Neural cell (in vitro differentiated cells): Measurements from ENCODE around the gene LDLRAD4. TPM values are rescaled to one million over a fixed set of nuclear protein-coding genes. Genes with fewer than 3 reads are reported as not detected.

Experiments
- H2AFZ ChIP-seq: fragments of 200-600, 300-800 bp; sonication (generic), shearing (Covaris generic); 2 replicates; pipeline ENCODE4 v1.6.0; 2014; ENCODE audit warnings: low read depth, mild to moderate bottlenecking, antibody characterized with exemption, low read length, moderate library complexity
- H3F3A ChIP-seq: fragments of 200-600 bp; shearing (Covaris generic); 2 replicates; pipeline ENCODE4 v1.6.1; 2016; ENCODE audit warnings: mild to moderate bottlenecking, moderate library complexity, mixed read lengths, antibody characterized with exemption, low read length; ENCODE audit not compliant: insufficient read depth, poor library complexity, severe bottlenecking
- H3K27ac ChIP-seq: fragments of 200-600, 300-800 bp; sonication (generic), shearing (Covaris generic); 2 replicates; pipeline ENCODE4 v1.5.1; 2014; ENCODE audit warnings: mild to moderate bottlenecking, low read length, moderate library complexity
- H3K27me3 ChIP-seq: fragments of 300-800, 200-600 bp; sonication (generic), shearing (Covaris generic); 2 replicates; pipeline ENCODE4 v1.6.0; 2014; ENCODE audit warnings: mild to moderate bottlenecking, low read depth, low read length, moderate library complexity; ENCODE audit not compliant: insufficient read depth
- H3K36me3 ChIP-seq: fragments of 300-800, 200-600 bp; sonication (generic), shearing (Covaris generic); 2 replicates; pipeline ENCODE4 v1.5.1; 2014; ENCODE audit warnings: mild to moderate bottlenecking, antibody characterized with exemption, low read length, moderate library complexity; ENCODE audit not compliant: insufficient read depth
- H3K4me2 ChIP-seq: fragments of 300-800, 200-600 bp; sonication (generic), shearing (Covaris generic); 2 replicates; pipeline ENCODE4 v1.6.0; 2014; ENCODE audit warnings: mild to moderate bottlenecking, low read length
- H3K4me3 ChIP-seq: fragments of 300-800, 200-600 bp; sonication (generic), shearing (Covaris generic); 2 replicates; pipeline ENCODE4 v1.5.1; 2014; ENCODE audit warnings: mild to moderate bottlenecking, low read length, moderate library complexity
- H3K79me2 ChIP-seq: fragments of 200-600 bp; shearing (Covaris generic); replicated peaks from 2 replicates; pipeline ENCODE4 v1.6.0; 2014; ENCODE audit warnings: mild to moderate bottlenecking, low read length, moderate library complexity; ENCODE audit not compliant: insufficient read depth
- H3K9ac ChIP-seq: fragments of 300-800, 200-600 bp; sonication (generic), shearing (Covaris generic); 2 replicates; pipeline ENCODE4 v1.6.1; 2016; ENCODE audit warnings: mild to moderate bottlenecking, low read length, mixed read lengths
- H3K9me2 ChIP-seq: fragments of 200-600 bp; shearing (Covaris generic); 2 replicates; pipeline ENCODE4 v1.6.1; 2016; ENCODE audit warnings: mild to moderate bottlenecking, low read length, mixed read lengths; ENCODE audit not compliant: insufficient read depth
- H3K9me3 ChIP-seq: fragments of 200-600, 300-800 bp; sonication (generic), shearing (Covaris generic); 2 replicates; pipeline ENCODE4 v1.6.1; 2016; ENCODE audit warnings: mild to moderate bottlenecking, mixed run types, low read length, moderate library complexity, mixed read lengths
- H4K20me1 ChIP-seq: fragments of 200-600 bp; shearing (Covaris generic); 2 replicates; pipeline ENCODE4 v1.6.1; 2016; ENCODE audit warnings: mild to moderate bottlenecking, mixed run types; ENCODE audit not compliant: insufficient read depth
- CTCF ChIP-seq: fragments of 450-650 bp; IDR thresholded peaks from 2 replicates; pipeline ENCODE4 v1.5.1; 2014; ENCODE audit warnings: antibody characterized with exemption, mild to moderate bottlenecking, moderate library complexity; ENCODE audit not compliant: poor library complexity, severe bottlenecking
- EP300 ChIP-seq: fragments of 450-650 bp; conservative IDR thresholded peaks from 2 replicates; pipeline ENCODE4 v1.6.1; 2014; ENCODE audit warnings: antibody characterized with exemption, mild to moderate bottlenecking, moderate library complexity; ENCODE audit not compliant: poor library complexity, severe bottlenecking
- MXI1 ChIP-seq: fragments of 450-650 bp; conservative IDR thresholded peaks from 2 replicates; pipeline ENCODE4 v1.6.1; 2014; ENCODE audit warnings: antibody characterized with exemption, mild to moderate bottlenecking; ENCODE audit not compliant: poor library complexity, severe bottlenecking
- REST ChIP-seq: IDR thresholded peaks from 2 replicates; pipeline ENCODE4 v1.6.1; 2012; ENCODE audit warnings: borderline replicate concordance
- SMC3 ChIP-seq: fragments of 450-650 bp; conservative IDR thresholded peaks from 2 replicates; pipeline ENCODE4 v1.6.1; 2014; ENCODE audit warnings: antibody characterized with exemption, mild to moderate bottlenecking, moderate library complexity; ENCODE audit not compliant: poor library complexity
- TAF1 ChIP-seq: IDR thresholded peaks from 2 replicates; pipeline ENCODE4 v1.6.1; 2012; ENCODE audit warnings: low read depth
- polyA plus RNA-seq: library from polyadenylated mRNA; depleted of rRNA; stranded (reverse); fragments of >200 nt; gene quantifications from 2 replicates; pipeline ENCODE4 v1.2.3, GENCODE V29; 2014

Gene LDLRAD4
- polyA plus RNA-seq, 1 donor from 2014 or later: 3.7 TPM

- no peaks in the 10 kb centered on the region for H3K9me2 ChIP-seq
- no peak overlapping the region for H3K4me3 ChIP-seq
- no peaks in the 10 kb centered on the region for H3K36me3 ChIP-seq
- no peak overlapping the region for H3K9ac ChIP-seq
- no peaks in the 10 kb centered on the region for H3K9me3 ChIP-seq
- H3K27me3 ChIP-seq: no peaks in the 10 kb centered on the region
- no peak overlapping the region for H3K4me2 ChIP-seq
- H2AFZ ChIP-seq: no peak overlapping the region
- H3F3A ChIP-seq: no peaks in the 10 kb centered on the region
- TF ChIP-seq SMC3 (no peak), CTCF (no peak), EP300 (no peak)
- no peaks in the 10 kb centered on the region for H3K79me2 ChIP-seq
- no peak overlapping the region for H3K27ac ChIP-seq
- H4K20me1 ChIP-seq: no peaks in the 10 kb centered on the region
Observed at GRCh38 chr18:13295894-13296293, 77.3 kb downstream of the LDLRAD4 start.

- no peaks in the 10 kb centered on the region for H3K79me2 ChIP-seq
- no peaks in the 10 kb centered on the region for H3K9me3 ChIP-seq
- H3K9ac ChIP-seq: no peak overlapping the region
- H4K20me1 ChIP-seq: no peaks in the 10 kb centered on the region
- no peak overlapping the region for H3K27ac ChIP-seq
- no peak overlapping the region for H3K4me3 ChIP-seq
- no peak overlapping the region for H3K4me2 ChIP-seq
- no peaks in the 10 kb centered on the region for H3K36me3 ChIP-seq
- H2AFZ ChIP-seq: no peak overlapping the region
- TF ChIP-seq CTCF: no peak
- H3F3A ChIP-seq: no peaks in the 10 kb centered on the region
- no peaks in the 10 kb centered on the region for H3K27me3 ChIP-seq
- H3K9me2 ChIP-seq: no peaks in the 10 kb centered on the region
Observed at GRCh38 chr18:13296867-13297574, 78.5 kb downstream of the LDLRAD4 start.

- no peaks in the 10 kb centered on the region for H3K79me2 ChIP-seq
Observed at GRCh38 chr18:13298262-13298661, 79.7 kb downstream of the LDLRAD4 start.

More at GRCh38 chr18:13298262-13298661, 79.7 kb downstream of the LDLRAD4 start:
- Histone ChIP-seq H3K36me3 (no peaks in the 10 kb centered on the region), H4K20me1 (no peaks in the 10 kb centered on the region), H3K27me3 (no peaks in the 10 kb centered on the region), H3K9ac (no peak overlapping the region), H3K4me3 (no peak overlapping the region), H2AFZ (no peak overlapping the region), H3F3A (no peaks in the 10 kb centered on the region), H3K9me2 (no peaks in the 10 kb centered on the region), H3K27ac (no peak overlapping the region), H3K9me3 (no peaks in the 10 kb centered on the region), H3K4me2 (no peak overlapping the region)
- TF ChIP-seq CTCF (no peak), REST (no peak), EP300 (no peak), MXI1 (no peak), TAF1 (no peak)
